Measurements from ENCODE around the gene SEMA3C.

SEMA3C gene

DNA sequence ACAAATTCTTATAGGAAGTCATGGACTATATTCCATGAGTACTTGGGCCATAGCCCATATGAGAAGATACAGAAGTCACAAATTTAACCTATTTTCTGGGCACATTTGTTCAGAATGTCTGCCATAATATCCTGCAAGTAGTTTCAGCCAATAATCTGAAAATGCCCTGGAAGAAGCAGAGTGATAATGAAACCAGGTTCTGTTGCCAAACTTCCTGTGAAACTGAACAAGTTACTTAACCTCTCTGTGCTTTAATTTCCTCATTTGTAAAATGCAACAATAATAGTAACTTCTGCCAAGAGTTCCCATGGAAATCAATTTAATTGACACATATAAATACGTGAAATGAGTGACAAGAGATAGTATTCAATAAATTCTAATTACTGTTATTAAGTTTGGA lies 88.8 kb downstream of the SEMA3C start:
- H3K27ac ChIP-seq, result no peak overlapping the region
- no peak for DNase-seq

DNA sequence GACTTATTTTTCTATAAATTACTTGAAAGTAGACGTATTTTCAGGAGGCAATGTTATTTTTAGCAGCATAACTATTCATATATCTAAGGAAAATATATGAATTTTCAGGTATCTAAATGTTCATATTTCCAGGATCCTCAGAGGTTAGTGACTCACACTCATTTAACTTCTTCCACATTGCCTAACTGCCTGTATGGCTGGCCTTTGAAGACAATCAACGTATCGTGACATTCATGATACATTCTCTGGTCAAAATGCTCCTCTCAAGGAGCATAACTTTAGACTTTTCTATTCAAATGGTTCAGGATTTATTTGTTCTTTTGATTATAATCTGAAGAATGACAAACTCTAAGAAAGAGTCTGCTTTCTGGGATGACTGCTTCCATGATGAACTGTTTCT lies 89.3 kb downstream of the SEMA3C start:
- in situ Hi-C loops (cut with HindIII; ENCODE audit: low pct_ligation_motif_present, low sequenced_read_pairs), result no loop called here
- Histone ChIP-seq H3K36me3 (replicated peaks) (no peaks in the 10 kb centered on the region), H3K27me3 (replicated peaks) (no peaks in the 10 kb centered on the region), H3K27ac (no peak overlapping the region), H3K4me3 (ENCODE audit: low read depth, low read length) (no peak overlapping the region)
- no peak for DNase-seq
- TF ChIP-seq, protein P1, sequence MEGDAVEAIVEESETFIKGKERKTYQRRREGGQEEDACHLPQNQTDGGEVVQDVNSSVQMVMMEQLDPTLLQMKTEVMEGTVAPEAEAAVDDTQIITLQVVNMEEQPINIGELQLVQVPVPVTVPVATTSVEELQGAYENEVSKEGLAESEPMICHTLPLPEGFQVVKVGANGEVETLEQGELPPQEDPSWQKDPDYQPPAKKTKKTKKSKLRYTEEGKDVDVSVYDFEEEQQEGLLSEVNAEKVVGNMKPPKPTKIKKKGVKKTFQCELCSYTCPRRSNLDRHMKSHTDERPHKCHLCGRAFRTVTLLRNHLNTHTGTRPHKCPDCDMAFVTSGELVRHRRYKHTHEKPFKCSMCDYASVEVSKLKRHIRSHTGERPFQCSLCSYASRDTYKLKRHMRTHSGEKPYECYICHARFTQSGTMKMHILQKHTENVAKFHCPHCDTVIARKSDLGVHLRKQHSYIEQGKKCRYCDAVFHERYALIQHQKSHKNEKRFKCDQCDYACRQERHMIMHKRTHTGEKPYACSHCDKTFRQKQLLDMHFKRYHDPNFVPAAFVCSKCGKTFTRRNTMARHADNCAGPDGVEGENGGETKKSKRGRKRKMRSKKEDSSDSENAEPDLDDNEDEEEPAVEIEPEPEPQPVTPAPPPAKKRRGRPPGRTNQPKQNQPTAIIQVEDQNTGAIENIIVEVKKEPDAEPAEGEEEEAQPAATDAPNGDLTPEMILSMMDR (IDR thresholded peaks at IDR 0.05; ENCODE audit: low read depth, low read length, missing control alignments), result no peak

More for the DNA sequence above, 88.8 kb downstream of the SEMA3C start:
- Histone ChIP-seq H3K4me3 (ENCODE audit: low read depth, low read length) (no peak overlapping the region), H3K27me3 (replicated peaks) (no peaks in the 10 kb centered on the region), H3K36me3 (replicated peaks) (no peaks in the 10 kb centered on the region)
- TF ChIP-seq, protein P1 (IDR thresholded peaks at IDR 0.05; ENCODE audit: low read depth, low read length, missing control alignments), result no peak
- in situ Hi-C loops (cut with HindIII; ENCODE audit: low pct_ligation_motif_present, low sequenced_read_pairs), result no loop called here

DNA sequence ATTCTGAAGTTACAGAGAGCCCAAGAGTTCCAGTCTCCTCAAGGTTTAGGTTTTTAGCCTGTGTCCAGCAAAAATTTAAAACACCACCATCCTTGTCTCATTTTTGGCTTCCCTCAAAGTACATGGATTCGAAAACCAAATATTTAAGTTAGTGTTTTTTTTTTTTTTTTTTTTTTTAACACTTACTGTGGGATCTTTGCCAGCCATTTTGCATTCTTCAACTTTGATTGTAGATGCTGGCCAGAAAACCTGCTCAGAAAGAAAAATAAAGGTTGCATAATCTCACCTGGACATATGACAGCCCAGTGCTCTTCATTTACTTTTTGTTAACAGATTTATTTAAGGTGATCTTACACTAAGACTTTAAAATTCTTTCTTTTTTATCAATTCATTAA lies 91.6 kb downstream of the SEMA3C start:
- H3K27ac ChIP-seq, result no peak overlapping the region
- H3K4me3 ChIP-seq (ENCODE audit: low read depth, low read length), result no peak overlapping the region
- no peaks in the 10 kb centered on the region for H3K27me3 ChIP-seq (replicated peaks)
- in situ Hi-C loops (cut with HindIII; ENCODE audit: low pct_ligation_motif_present, low sequenced_read_pairs), result no loop called here
- TF ChIP-seq, protein P1 (IDR thresholded peaks at IDR 0.05; ENCODE audit: low read depth, low read length, missing control alignments), result no peak
- DNase-seq, result no peak
- no peaks in the 10 kb centered on the region for H3K36me3 ChIP-seq (replicated peaks)

DNA sequence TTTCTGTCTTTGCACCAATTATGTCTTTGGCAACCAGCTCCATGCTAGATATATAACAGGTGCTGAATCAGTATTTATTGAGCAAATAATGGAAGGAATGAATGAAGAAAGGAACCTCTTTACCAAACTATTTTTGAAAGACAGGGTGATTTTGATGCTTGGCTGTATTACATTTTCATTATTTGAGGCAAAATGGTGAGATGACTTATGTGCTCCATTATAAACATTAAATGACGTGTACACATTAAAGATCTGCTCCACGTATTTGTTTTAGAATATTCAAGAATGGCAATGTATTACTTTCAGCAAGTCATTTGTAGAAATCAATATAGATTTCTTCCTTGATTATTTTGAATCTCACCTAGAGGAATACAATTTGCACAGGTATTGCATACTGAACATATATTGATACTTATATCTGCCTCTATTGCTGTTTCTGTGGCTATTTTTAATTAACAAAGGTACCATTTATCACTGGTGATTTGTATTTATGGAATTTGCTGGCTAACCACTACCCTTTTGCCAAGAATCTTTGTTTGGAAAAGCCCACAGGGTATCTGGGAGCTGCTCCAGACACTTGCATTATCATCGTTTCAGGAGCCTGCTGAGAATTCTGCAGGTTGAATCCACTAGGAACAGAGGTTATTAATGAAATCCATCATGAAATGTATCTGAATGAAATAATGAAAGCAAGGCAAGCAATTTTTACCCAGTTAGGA lies 92.2 kb downstream of the SEMA3C start:
- Histone ChIP-seq H3K27me3 (replicated peaks) (no peaks in the 10 kb centered on the region), H3K27ac (no peak overlapping the region), H3K36me3 (replicated peaks) (no peaks in the 10 kb centered on the region), H3K4me3 (ENCODE audit: low read depth, low read length) (no peak overlapping the region)
- in situ Hi-C loops (cut with HindIII; ENCODE audit: low pct_ligation_motif_present, low sequenced_read_pairs), result no loop called here
- TF ChIP-seq, protein P1 (IDR thresholded peaks at IDR 0.05; ENCODE audit: low read depth, low read length, missing control alignments), result no peak
- DNase-seq, result peak; percentile 41

DNA sequence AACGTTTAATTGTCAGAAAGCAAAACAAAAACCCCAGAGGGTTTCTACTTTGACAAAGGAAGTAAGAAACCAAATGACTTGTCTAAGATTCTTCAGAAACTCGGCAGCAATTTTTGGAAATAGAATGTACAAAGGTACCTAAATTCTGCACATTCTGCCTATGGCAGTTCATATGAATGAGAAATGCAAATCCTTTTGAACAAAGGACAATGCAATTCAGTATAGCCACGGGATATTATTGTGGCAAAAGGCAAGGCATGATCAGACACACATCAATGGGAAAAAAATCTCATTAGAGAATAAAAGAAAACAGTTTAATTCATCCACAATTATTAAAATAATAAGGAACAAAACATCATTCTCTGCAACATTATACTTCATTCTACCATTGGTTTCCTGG lies 93.4 kb downstream of the SEMA3C start:
- DNase-seq, result no peak
- in situ Hi-C loops (cut with HindIII; ENCODE audit: low pct_ligation_motif_present, low sequenced_read_pairs), result no loop called here
- H3K27me3 ChIP-seq (replicated peaks), result no peaks in the 10 kb centered on the region
- H3K27ac ChIP-seq, result no peak overlapping the region
- H3K4me3 ChIP-seq (ENCODE audit: low read depth, low read length), result no peak overlapping the region
- no peaks in the 10 kb centered on the region for H3K36me3 ChIP-seq (replicated peaks)
- TF ChIP-seq, protein P1 (IDR thresholded peaks at IDR 0.05; ENCODE audit: low read depth, low read length, missing control alignments), result no peak

DNA sequence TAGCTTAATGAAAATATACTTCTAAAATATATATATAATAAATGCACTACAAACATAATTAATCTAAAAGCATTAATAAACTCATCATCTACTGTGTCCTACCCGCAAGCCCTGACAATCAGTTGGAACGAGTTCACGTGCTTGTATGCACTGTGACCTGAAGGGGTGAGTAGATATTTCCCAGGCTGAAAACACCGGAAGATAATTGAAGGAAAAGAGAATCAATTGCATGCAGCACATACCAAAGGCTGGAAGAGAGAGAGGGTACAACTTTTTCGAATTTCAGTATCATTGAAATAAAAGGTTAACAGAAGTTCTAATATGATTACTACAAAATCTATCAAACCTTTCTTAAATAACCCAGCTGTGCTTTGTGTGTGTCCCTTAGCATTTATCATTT lies 94.6 kb downstream of the SEMA3C start:
- Histone ChIP-seq H3K27me3 (replicated peaks) (no peaks in the 10 kb centered on the region), H3K4me3 (ENCODE audit: low read depth, low read length) (no peak overlapping the region), H3K27ac (no peak overlapping the region), H3K36me3 (replicated peaks) (no peaks in the 10 kb centered on the region)
- TF ChIP-seq, protein P1 (IDR thresholded peaks at IDR 0.05; ENCODE audit: low read depth, low read length, missing control alignments), result no peak
- no peak for DNase-seq
- in situ Hi-C loops (cut with HindIII; ENCODE audit: low pct_ligation_motif_present, low sequenced_read_pairs), result no loop called here
